A549 treated with GW870086 at 1 μM for 4 hours (cell line): ENCODE measurements around the gene B4GALT7. TPM values are rescaled to one million over a fixed set of nuclear protein-coding genes. Genes with fewer than 3 reads are reported as not detected.

Experiments used
- total RNA-seq: library from RNA; stranded (reverse); fragments of 200-300 nt; extraction: Qiagen RNA extraction; gene quantifications from 5 replicates; pipeline ENCODE4 v1.2.3, GENCODE V29; 2022; ENCODE audit warnings: low read depth

Gene B4GALT7
- total RNA-seq = 21.4 to 28.5 TPM (median 25.7 TPM) in 5 replicates

GRCh38 chr5:177599731-177600507, at the start of gene B4GALT7:
TSS of gene B4GALT7 (plus strand) at chr5:177600132. CDS start at chr5:177600211, 79 bp downstream.

GRCh38 chr5:177554474-177555111, 45.3 kb upstream of the B4GALT7 start, which contains the start of gene FAM193B:
TSS of gene FAM193B (minus strand) at chr5:177554563. CDS start at chr5:177554458, 105 bp downstream.

GRCh38 chr5:177592010-177592834, 7.7 kb upstream of the B4GALT7 start, which contains the start of gene TMED9:
TSS of gene TMED9 (plus strand) at chr5:177592203. CDS start at chr5:177592215, 12 bp downstream.

Other genes starting within 250 kb of the B4GALT7 start
- 184 to 212 TPM (median 199 TPM) in 5 replicates for gene LMAN2, start 248.5 kb upstream of the B4GALT7 start, total RNA-seq
- 2.3 to 7.2 TPM (median 5.4 TPM) in 5 replicates for gene RGS14, start 242.2 kb upstream of the B4GALT7 start, total RNA-seq
- not detected in 5 replicates for gene SLC34A1, start 215.7 kb upstream of the B4GALT7 start, total RNA-seq
- not detected in 5 replicates for gene PFN3, start 199.5 kb upstream of the B4GALT7 start, total RNA-seq
- 14.3 to 24.6 TPM (median 22.9 TPM) in 5 replicates for gene F12, start 190.6 kb upstream of the B4GALT7 start, total RNA-seq
- gene GRK6, start 173.5 kb upstream of the B4GALT7 start, total RNA-seq = 18.6 to 27.2 TPM (median 25.2 TPM) in 5 replicates
- gene PRR7, start 153.3 kb upstream of the B4GALT7 start, total RNA-seq = 18.7 to 32.3 TPM (median 31.1 TPM) in 5 replicates
- gene DBN1, start 126.5 kb upstream of the B4GALT7 start, total RNA-seq = 54.5 to 69.5 TPM (median 65.6 TPM) in 5 replicates
- gene PDLIM7, start 102.5 kb upstream of the B4GALT7 start, total RNA-seq = 65.9 to 84.5 TPM (median 83.1 TPM) in 5 replicates
- gene DOK3, start 90.3 kb upstream of the B4GALT7 start, total RNA-seq = 2.4 to 5.6 TPM (median 4.3 TPM) in 5 replicates
- gene DDX41, start 83.2 kb upstream of the B4GALT7 start, total RNA-seq = 84.7 to 106 TPM (median 101 TPM) in 5 replicates
- gene FAM193B, start 45.6 kb upstream of the B4GALT7 start, total RNA-seq = 16.9 to 28.1 TPM (median 26.8 TPM) in 5 replicates
- gene TMED9, start 7.9 kb upstream of the B4GALT7 start, total RNA-seq = 273 to 293 TPM (median 280 TPM) in 5 replicates
- gene FAM153A, start 182.8 kb downstream of the B4GALT7 start, total RNA-seq = not detected in 5 replicates